T-helper 9 cell (primary cell): ENCODE results near the gene MAP7D1.

Source experiments
- DNase-seq: peaks from one replicate; pipeline ENCODE4 v3.0.0-alpha.2; 2020
- total RNA-seq, 2 donors: gene quantifications; one replicate each; lab custom pipeline; 2026; lab: John Stamatoyannopoulos, UW

The MAP7D1 gene
- total RNA-seq: 217 to 269 reads per million in 2 donors

DNA sequence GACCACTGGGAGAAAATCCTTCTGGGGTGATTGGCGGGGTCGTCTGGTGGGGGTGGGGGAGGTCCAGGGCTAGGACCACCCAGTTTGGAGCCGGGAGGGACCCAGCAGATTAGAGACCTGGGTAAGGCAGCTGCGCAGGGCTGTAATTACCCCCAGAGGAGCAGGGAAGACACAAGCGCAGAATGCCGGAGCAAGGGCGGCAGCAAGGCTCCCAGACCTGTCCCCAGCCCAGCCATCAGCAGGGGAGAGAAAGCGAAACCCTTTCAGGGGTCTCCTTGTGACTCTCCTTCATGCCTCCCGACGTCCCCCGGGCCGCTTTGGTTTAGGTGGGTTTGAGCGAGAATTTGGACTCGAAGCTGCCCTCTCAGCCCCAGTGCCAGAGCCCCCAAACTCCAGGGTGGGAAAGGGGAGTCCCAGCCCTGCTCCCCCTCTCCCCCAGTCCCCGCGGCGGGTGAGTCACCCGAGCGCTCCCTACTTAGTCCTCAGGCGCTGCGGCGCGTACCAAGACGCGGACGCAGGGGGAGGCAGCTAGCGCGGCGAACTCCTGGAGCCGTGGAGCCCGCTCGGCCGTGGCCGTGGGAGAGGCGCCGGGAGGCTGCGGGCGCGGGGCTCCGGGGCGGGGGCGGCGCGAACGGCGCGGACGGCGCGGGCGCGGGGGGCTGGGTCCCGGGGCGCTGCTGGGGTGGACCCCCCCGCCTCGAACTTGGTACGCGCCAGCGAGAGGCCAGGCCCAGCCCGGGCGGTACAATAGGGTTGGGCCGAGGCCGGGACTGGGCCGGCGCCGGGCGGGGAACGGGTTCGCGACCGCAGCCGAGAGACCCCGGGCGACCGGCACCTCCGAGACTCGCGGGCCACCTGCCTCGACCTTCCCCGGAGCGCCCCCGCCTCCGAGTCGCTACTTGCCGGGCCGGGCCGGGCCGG is at the start of gene MAP7D1:
MAP7D1 (plus strand) TSS at position 753 of the 921 bp plus-strand sequence. CDS start 258 bp downstream, outside the sequence.
- DNase-seq: peak; percentile 83

DNA sequence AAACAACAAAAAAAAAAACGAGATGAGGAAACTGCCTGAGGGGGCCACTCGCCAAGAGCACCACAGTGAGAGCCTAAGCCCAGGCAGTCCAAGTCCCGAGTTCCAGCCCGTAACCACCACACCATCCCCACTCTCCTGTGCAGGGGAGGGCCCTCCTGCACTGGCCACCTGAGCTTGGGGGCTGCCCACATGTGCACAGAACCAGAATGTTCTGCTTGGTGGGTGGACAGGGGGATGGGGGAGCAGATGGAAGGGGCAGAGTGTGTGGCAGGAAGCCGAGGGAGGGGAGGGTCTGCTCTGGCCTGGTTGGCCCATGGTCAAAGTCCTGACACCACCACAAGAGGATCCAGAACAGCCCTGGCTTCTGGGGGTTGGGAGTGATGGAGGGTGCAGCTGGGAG is 49.7 kb upstream of the MAP7D1 start:
- no peak for DNase-seq

DNA sequence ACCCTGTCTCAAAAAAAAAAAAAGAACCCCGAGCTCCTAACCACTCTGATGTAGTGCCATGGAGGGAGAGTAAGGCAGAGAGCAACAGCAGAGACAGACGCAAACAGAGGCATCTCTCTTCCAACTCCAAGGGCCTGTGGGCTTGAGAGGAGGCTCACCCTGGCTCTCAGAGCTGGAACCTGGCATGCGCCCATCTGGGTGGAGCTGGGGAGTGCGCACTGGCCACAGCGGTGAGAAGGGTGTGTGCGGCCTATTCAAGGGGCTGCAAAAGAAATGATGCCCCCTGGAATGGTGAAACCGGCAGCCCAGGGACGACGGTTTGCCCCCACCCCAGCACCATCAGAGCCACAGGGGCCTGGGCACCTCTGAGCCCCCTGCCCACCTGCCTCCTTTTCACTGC is 48.6 kb upstream of the MAP7D1 start:
- DNase-seq: no peak

DNA sequence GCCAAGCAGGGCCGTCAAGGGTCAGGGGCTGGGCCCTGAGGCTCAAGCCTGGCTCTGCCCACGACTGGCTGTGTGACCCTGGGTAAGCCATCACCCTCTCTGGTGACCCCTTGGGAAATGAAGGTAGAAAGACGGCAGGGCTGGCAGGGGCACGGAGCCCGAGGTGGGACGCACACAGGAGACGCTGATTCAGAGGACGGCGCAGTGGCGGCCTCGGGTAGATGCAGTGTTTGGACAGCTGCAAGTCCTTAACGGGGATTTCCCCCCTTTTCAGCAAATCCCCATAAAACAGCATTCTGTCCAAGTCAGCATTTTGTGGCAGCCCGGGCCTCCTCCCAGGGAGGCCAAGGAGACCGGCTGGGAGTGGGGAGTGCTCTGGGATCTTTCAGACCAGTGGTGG is 47.6 kb upstream of the MAP7D1 start:
- DNase-seq: no peak

DNA sequence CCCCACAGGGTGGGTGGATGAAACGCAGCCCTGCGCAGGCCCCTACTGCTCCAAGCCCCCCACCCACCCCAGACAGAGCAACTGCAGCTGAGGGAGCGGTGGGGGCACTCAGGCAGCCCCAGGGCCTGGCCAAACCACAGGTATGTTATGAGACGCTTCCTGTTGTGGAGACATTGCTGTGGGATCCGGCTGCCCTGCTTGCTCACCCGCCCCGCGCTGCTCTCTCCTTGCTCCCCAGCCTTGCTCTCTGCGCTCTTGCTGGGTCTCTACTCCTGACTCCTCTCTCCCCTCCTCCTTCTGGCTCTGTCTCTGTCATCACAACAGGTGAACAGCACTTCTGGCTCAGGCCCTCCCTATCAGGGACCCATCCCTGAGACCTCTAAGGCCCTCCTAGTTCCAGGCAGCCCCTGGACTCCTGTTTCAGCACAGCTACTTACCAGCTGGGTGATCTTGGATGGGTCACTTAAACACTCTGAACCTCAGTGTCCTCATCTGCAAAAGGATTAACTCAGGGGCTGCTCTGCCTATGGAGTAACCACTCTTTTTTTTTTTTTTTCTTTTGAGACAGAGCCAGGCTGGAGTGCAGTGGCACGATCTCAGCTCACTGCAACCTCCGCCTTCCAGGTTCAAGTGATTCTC is 46.8 kb upstream of the MAP7D1 start:
- DNase-seq: peak; percentile 18

DNA sequence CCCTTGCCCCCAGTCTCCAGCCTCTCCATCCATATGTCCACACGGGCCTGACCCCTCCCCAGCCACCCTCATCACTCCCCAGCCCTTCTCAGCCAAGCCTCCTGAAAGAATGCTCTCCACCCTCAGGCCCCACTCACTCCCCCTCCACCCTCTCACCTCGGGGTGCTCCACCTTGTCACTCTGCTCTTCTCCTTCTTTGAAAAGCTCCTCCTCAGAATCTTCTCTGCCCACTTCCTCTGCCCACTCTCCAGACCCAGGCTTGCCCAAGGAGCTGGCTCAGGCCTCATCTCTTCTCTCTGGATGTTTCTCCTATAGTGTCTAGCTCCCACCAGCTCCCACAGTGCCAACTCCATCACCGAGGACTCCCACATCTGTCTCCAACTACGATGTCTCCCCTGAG is 44.8 kb upstream of the MAP7D1 start:
- no peak for DNase-seq

DNA sequence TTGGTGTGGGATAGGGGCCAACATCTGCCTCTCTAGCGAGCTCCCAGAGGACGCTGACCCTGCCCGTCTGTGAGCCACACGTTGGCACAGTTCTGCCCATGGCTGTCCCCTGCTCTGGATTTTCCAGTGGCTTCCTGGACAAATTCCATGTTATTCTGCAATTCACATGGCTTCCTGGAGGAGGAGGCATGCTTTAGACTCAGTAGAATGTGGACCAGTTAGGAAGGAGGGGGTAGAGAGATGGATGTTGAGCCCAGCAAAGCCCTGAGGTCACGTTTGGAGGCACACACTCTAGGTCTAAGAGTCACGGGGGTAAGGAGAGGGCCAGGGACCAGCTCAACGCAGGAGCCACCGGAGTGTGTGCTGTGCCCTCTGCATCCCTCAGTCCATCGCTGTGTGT is 43.1 kb upstream of the MAP7D1 start:
- DNase-seq: no peak

DNA sequence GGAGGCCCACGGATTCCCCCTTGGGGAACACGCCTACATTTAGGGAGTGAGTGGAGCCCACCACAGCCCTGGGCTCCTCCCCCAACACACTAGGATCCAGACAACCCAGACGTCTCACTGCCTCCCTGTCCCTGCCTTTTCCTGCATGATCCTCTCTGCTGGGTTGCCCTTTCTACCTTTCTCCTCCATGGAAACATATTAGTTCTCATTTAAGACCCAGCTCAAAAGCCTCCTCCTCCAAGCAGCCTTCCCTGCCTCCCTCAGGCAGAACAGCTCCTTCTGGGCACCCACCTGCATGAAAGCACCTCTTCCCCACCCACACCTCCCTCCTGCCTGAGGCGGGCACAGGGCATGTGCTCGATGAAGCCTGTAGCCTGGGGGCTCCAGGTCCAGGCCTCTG is 41.6 kb upstream of the MAP7D1 start:
- no peak for DNase-seq

DNA sequence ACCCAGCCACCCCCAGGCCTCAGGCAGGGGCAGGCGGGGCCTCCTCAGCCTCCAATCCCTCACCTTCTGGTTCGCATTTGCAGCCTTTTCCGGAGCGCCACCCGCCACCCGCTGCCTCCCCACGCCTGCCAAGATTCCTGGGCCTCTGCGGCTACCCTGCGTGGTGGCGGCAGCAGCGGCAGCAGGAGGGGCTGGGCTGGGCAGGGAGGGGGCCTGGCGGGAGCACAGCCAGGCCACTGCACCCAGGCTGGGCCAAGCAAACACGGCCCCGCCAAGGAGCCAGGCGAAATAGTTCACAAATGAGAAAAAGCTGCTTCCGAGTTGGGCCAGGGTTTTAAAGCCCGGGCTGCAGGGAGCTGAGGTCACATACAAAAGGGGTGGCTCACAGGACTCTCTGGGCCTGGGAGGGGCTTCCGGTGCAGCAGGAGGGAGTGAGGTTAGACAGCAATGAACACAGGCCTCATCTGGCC is 40.7 kb upstream of the MAP7D1 start:
- DNase-seq: no peak

DNA sequence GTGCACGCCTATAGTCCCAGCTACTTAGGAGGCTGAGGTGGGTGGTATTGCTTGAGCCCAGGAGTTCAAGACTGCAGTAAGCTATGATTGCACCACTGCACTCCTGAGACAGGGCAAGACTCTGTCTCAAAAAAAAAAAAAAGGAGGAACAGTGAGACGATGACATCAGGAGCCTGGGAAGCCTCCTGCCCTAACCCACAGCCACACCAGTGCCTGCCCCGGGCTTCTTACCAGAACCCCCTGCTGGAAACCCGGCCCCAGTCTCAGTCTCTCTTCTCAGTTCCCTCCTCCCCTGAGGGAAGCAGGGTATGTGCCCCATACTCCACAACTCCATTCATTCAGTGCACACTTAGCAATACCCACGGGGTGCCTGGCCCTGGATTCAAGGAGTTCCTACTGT is 40.0 kb upstream of the MAP7D1 start:
- DNase-seq: no peak

DNA sequence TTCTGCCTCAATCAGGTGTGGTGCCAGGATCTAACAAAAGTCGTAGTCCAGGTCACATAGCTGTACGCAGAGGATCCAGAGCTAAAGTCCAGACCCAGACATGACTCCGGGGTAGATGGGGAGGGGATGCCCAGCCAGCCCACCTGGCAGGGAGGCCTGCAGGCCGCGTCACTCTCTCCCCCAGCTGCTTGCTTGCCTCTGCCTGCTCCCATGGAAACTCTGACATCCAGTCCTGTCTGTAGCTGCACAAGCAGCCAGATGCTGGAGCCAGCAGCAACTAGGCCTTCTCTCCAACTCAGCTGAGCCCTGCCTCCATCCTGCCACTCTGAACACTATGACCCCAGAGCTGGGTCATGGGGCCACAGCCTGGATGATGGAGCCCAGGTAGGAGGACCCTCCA is 39.1 kb upstream of the MAP7D1 start:
- no peak for DNase-seq

DNA sequence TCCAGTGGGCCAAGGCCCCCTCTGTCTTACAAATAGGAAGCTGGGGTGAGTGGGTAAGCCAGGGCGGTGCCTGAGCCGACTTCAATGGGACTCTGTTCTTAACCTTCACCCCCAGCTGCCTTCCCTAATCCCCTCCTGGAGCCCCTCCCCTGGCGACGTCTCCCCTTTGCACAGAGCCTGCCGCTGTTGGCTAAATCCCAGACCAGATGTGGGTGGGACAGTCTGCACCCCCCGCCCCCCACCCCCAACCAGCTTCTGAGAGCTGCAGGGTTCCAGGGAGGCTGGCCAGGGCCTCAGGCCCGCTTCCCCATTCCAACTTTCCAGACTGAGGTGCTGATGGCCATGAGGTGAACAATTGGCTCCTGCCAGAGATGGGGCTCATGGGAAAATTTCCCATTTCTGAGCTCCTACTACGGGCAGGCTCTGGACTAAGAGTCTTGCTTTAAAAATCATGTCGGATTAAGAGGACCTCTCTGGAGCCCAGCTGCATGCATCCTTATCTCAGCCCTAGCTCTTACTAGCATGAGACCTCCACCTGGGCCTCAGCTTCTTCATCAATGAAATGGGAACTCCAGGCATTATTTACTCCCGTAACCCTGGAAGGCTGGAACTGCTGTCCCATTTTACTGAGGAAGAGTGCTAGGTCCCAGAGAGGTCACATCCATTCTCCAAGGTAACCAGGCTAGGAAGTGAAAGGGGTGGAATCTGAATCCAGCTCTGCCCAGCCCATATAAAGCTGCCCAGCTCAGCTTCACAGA is 37.3 kb upstream of the MAP7D1 start:
- no peak for DNase-seq

DNA sequence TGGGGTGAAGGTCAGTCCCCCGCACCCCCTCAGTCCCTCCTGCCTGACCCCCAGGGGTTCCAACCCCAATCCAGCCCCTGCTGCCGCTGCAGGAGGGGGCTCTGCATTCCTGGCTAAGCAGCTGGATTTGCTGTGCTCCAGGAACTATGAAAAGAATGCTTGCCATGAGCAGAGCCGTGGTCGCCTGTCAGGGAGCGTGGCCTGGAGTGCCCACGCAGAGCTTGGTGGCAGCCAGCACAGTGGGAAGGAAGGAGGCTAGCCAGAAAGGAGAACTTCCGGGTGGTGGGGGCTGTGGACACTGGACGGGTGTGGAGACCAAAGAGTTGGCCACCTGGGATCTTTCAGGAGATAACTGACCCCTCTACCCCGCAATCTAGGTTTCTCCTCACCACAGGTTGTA is 36.5 kb upstream of the MAP7D1 start:
- DNase-seq: no peak

DNA sequence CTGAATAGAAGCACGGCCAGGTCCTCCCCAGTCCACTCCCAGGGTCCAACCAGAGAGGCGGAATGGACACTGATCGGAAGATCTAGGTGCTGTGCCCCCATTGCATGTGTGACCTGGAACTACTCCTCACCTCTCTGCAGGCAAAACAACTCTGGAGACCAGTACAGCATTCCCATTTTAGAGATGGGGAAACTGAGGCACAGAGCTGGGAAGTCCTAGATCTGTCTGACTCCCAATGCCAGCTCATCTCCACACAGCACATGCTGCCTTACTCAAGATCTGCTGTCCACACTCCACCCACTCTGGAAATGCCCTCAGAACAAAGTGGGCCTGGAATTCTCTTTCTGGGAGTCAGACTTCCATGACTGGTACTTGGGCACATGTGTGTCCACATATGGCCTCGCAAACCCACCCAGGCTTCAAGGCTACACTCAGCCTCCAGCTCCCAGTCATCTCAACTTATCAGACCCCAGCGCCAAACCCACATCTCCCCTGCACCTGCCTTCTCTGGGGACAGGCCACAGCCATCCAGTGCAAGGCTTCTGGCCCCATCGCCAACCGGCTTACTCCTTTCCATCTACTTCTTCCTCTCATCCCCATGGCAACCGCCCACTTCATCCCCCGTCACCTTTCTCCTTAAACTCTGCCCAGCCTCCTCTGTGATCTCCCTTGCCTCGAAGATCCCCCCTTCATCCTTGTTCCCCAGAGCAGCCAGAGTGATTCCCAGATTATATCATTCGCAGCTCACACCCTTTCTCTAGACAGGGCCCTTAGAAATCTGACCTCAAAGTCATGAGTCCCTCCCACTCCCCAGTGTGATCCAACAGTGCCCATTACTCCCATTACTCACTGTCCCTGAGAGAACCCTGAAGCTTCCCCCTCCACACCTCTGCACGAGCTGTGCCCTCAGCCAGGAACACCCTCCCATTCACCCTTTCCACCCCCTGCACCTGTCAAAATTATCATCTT is 33.6 kb upstream of the MAP7D1 start:
- DNase-seq: no peak

DNA sequence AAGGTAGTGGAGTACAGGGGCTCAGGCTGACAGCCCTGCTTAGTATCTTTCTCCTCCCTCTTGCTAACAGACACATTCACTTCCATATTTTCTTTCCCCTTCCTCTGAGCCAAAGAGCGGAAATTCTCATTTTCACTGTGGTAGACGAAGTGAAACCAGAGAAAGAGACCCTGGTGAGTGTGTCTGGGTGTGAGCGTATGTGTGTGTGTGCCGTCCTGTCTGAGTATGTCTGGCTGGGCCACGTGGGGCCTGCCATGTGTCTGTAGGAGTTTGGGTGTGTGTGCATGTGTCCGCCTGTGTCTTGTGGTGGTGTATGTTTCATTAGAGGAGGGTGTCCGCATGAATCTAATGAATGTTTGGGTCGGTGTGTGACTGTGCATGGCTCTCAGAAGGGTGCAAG is 32.6 kb upstream of the MAP7D1 start:
- DNase-seq: no peak

DNA sequence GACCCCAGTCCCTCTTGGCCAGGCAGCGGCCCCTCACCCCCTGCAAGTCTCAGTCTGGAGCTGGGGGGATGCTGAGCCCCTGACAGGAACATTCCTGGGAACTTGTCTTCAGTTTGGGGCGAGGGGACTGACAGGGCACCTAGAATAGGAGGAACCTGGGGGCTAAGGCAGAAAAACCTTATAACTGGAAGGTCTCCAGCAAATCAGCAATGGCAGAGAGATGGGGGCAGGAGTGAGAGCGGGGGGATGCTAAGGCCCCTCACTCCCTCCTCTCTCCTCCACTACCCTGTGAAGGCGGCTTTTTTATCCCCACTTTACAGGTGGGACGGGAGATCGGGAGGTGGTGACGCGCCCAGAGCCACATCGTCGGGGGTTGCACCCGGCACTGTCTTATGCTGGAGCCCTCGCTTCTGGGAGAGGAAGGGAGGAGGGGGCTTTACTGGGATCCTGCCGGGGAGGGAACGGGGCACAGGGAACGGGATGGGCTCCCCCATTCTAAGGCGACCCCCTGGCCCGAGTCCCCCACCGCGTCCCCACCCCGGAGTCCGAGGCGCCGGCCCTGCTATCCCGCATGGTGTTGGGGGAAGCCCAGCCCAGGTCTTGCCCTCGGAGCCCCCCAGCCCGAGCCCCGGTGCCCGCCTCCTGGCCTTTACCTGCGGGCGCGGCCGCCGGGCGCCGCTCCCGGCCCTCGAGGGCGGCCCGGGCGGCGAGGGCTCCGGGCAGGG is 31.4 kb upstream of the MAP7D1 start:
- no peak for DNase-seq

DNA sequence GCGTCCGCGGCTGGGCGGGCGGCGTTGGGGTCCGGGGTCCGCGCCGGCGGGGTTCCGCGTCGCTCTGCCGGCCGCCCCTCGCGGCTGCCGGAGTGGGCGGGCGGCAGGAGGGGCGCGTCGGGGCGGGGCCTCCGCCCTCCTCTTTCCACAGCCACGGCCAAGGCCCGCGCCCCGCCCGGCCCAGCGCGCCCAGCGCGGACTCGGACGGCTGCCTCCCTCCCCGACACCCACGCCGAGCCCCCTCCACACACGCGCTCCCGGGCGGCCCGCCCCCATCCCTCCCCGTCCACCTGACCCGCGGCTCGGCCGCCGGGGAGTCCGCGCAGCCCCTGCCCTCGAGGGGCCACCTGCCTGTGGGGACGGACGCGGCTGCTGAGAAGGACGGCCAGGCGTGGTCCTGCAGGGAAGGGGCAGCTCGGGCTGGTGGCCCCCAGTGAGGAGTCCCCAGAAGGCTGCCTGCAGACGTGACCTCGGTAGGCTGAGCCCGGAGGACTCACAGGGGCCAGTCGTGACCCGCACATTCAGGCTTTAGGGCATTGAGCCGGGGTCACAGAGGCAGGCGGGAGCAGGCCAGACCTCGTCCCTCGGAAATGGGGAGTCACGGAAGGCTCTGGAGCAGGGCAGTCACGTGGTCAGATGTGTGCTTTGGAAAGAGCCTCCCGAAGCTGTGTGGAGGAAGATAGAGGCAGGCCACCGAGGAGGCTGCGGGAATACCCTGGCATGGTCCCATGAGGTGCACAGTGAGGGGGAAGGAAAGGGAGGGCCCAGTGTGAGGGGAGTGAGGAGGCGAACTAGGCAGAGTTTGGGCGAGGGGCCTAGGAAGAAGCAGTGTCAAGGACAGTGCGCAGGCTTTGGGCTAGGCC is 30.6 kb upstream of the MAP7D1 start, which contains the start of gene COL8A2:
COL8A2 (minus strand) TSS at position 94 of the 863 bp plus-strand sequence. CDS start 24,980 bp downstream, outside the sequence.
- no peak for DNase-seq

DNA sequence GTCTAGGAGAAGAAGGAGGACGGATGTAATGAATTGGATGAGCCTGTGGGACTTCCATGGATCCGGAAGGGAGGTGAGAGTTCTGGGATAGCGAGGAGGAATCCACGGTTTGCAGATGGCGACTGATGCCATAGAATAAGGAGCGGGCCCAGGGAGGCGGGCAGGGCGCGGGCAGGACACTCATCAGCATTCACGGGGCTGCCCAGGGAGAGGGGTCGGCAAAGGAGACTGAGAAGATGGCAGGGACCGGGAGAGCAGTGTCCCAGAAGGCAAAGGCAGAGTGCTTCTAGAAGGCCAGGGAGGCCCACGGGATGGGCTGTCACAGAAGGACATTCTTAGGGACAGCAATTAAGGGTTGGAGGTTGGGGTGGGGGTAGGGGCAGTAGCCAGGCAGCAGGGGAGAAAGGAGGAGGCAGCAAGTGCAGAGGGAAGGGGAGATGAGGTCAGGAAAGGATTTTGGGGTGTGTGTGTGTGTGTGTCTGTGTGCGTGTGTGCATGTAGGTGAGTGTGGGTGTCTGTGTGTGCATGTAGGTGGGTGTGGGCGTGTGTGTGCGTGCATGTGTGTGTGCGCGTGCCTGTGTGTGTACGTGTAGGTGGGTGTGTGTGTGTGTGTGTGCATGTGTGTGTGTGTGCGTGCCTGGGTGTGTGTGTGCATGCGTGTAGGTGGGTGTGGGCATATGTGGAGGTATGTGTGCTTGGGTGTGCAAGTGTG is 29.8 kb upstream of the MAP7D1 start:
- no peak for DNase-seq

DNA sequence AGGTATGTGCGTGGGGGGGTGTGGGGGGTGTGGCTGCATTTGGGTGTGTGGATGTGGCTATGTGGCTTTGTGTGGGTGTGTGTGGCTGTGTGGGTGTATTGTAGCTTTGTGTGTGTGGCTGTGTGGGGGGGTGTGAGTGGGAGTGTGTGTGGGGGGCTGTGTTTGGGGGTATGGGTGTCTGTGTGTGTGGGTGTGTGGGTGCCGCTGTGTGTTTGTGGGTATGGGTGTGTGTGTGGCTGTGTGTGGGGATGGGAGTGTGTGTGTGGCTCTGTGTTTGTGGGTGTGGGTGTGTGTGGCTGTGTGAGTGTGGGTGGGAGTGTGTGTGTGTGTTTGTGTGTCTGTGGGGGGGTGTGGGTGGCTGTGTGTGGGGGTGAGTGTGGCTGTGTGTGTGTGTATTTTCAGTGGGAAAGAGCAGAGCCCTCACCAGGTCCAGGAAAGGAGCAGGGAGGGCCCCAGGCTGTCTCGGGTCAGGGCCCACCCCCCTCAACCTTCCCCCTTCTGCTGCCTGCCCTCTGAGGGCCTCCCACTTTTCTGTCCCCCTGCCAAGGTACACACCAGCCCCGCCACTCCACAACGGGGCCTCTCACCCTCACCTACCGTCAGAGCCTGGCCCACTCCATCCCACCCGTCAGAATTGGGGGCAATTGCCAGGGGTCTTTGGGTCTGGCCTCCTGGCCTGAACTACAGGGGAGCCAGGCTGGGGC is 29.0 kb upstream of the MAP7D1 start:
- DNase-seq: no peak
